Lower leg skin (tissue), 3 donors: ENCODE data around the gene ITSN1.

ENCODE experiments used
- POLR2A ChIP-seq, 2 donors: fragments of 450-650 bp; IDR thresholded peaks; one replicate each; pipeline ENCODE4 v1.6.1; 2016 to 2017; ENCODE audit warnings: antibody characterized with exemption in 2 of 2, mild to moderate bottlenecking in 1 of 2, moderate library complexity in 1 of 2
- TF ChIP-seq, protein P1 (sequence below), 3 donors: fragments of 450-650 bp; IDR thresholded peaks; one replicate each; pipeline ENCODE4 v1.5.1; 2016; ENCODE audit warnings: antibody characterized with exemption in 3 of 3, mild to moderate bottlenecking in 3 of 3, moderate library complexity in 2 of 3

DNA sequence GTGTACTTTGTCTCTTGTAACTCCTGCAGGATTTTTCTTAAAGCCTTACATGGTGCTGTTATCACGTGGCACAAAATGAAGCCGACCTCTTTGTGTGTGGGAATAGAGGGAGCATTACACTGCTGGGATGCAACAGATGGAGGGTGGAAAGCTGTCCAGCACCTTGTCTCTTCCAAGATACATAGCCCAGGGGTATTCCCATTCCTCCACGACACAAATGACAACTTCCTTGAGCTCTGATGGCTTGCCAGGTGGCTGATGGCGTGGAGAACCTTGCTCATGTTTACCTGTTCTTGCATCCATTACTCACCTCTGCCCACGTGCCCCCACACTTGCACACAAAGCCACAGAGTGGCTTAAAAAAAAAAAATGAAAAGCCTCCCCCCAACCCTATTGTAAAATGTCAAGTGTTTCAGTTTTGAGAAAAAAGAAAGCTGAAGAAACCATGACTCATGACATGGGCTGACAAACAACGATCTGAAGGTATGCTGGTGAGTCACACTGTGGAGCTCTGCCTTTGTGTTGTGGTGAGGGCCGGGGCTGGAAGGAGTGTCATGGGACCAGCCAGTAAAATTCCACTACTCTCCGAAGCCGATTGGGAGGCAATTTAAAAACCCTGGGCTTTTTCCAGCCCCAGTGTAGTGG is 305.3 kb downstream of the ITSN1 start:
- TF ChIP-seq POLR2A (IDR thresholded peaks at IDR 0.05) = no peak
- TF ChIP-seq, protein P1, sequence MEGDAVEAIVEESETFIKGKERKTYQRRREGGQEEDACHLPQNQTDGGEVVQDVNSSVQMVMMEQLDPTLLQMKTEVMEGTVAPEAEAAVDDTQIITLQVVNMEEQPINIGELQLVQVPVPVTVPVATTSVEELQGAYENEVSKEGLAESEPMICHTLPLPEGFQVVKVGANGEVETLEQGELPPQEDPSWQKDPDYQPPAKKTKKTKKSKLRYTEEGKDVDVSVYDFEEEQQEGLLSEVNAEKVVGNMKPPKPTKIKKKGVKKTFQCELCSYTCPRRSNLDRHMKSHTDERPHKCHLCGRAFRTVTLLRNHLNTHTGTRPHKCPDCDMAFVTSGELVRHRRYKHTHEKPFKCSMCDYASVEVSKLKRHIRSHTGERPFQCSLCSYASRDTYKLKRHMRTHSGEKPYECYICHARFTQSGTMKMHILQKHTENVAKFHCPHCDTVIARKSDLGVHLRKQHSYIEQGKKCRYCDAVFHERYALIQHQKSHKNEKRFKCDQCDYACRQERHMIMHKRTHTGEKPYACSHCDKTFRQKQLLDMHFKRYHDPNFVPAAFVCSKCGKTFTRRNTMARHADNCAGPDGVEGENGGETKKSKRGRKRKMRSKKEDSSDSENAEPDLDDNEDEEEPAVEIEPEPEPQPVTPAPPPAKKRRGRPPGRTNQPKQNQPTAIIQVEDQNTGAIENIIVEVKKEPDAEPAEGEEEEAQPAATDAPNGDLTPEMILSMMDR (IDR thresholded peaks at IDR 0.05) = no peak
